Ureter (tissue), 1 donor: ENCODE results near the gene SLC43A2. TPM values are rescaled to one million over a fixed set of nuclear protein-coding genes. Genes with fewer than 3 reads are reported as not detected.
"Not testable (repeated sequence)": the region's sequence is repeated elsewhere in the genome, so short reads cannot be mapped to it uniquely, and the experiment has no call there.

Experiments used
- DNase-seq: peaks from one replicate; pipeline ENCODE4 v3.0.0-alpha.2; 2020; ENCODE audit warnings: low spot score
- total RNA-seq: library from RNA; stranded (reverse); gene quantifications from one replicate; pipeline ENCODE4 v1.2.4, GENCODE V29; 2023
- donor health status: DM: yes; HTN: yes; CAD: no.

SLC43A2 gene
- total RNA-seq, 1 donor from 2014 or later, result 30.9 TPM

DNA sequence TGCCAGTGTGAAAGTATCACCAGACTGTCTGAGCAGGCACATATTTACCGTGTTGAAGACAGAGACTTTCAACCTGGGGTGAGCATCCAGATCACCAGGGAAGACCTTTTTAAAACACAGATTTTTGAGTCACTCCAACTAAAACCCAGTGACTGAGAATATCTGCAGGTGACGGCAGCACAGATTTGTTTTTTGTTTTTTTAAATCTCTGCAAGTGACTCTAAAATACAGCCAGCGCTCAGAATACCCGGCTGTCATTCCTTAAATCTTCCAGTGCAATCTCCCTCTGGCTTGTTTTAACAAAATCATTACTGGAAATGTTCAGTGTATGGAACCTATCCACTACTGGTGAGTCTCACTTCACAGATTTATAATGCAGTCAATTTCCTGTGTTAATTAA, 92.9 kb downstream of the SLC43A2 start:
- DNase-seq, result no peak

DNA sequence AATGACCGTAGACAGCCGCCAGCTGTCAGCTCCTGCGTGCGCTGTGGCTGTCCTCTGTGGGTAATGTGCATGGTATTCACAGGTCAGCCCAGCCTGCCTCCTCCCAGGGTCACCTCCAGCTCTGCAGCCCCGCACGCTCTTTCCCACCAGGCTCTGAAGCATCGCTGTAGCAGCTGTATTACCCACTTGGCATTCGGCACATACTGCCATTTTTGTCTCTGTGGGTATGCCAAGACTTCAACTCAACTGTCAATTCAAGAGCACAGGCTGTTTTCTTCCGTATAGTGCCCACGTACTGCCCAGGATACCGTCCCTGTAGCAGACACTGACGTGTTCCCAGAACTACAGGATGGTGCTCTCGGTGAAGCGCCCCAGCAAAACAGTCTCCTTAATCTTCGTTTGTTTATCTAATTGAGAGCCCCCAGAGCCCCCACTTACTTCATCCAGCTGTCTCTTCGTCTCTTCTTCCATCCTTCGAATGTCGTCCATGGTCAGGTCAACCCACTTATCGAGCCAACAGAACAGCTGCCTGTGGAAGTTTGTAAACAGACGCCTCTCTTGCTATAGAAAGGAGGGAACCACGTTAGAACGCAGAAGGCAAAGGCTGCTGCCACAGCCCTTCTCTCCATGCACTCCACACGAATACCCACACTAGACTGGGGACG, 94.8 kb downstream of the SLC43A2 start:
- no peak for DNase-seq

DNA sequence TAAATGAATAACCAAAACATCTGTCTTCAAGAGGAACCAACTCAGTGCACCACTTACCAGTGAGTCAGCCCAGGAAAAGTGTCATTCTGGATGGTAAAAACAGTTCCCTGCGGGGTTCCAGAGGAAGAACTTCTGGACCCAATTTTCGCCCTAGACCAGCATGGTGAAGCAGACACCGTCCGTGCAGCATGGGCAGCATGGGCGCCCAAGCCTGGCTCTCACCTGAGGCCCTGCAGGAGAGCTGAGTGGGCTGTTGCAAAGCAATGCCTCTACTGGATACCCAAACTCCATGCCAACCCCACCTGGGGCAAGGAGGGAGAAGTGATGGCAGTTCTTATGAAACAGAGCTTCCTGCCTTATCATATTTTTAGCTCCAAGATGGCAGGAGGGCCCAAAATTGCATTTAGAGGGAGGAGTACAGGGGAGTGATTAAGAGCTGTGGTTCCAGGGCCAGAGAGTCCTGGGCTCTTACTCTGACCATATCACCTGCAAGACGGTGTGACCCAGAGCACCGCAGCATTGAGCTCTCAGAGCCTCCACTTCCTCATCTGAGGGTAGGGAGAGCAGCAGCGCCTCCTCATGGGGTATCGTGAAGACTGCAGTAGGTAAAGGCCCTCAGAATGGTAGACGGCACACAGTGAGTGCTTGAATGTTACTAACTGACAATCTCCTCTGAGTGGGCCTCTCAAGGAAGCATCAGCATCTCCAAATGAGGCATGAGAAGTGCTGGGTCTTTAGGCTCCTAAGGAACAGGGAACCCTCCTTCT, 95.6 kb downstream of the SLC43A2 start:
- DNase-seq, result no peak

- DNase-seq, result no peak
Observed at GRCh38 chr17:1529863-1530262, 98.8 kb downstream of the SLC43A2 start.

DNA sequence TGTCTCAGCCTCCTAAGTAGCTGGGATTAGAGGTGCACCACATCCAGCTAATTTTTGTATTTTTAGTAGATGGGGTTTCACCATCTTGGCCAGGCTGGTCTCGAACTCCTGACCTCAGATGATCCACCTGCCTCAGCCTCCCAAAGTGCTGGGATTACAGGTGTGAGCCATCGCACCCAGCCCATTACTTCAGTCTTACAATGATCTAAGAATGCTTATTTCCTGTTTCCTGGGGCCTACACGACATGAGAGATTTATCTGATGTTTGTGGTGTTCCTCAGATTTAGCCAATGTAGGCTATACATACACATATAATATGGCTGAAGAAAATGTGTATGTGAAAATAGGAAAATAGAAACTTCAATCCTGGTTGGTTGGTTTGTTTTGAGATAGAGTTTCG, 101.8 kb downstream of the SLC43A2 start:
- not testable (repeated sequence) for DNase-seq

DNA sequence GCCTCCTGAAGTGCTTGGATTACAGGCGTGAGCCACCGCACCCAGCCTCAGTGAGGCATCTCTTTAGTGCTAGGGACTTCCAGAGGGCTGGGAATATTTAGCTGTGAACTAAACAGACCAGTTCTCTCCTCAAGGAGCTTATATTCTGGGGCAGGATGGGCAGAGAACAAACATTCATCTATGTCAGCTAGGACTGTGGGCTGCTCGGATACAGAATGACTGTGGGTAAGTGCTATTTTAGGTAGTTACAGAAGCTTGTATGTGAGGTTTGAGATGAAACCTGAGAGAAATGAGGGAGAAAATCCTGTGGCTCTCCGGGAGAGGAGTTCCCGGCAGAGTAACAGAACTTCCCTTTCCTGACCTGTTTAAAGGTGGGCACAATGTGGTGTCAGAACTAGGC, 106.0 kb downstream of the SLC43A2 start:
- no peak for DNase-seq

DNA sequence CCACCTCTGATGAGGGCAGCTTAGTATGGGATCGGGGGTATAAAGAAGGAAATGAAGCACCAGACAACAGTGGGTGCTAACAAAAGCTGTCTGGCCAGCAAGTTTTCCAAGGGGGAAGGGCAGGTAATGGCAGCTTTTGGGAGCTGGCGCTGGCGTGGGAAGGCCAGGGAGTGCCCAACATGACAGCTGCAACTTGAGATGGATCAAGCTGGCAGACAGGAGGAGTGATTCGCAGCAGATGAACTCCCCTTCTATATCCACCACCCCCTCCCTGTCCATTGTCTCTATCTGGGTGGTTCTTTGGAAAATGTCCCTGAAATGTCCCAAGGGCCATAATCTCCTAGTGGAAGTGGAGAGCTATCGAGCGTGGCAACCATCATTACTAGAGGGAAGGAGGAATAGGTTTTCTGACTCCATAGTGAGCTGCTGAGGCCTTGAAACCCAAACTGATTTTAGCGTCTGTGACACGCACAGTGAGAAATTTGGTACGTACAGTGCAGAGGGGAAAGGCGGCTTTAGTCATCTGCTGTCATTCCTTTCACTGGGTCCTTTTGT, 107.5 kb downstream of the SLC43A2 start:
- DNase-seq, result no peak

- no peak for DNase-seq
Observed at GRCh38 chr17:1519678-1520077, 109.0 kb downstream of the SLC43A2 start.

Other genes with a start within 250 kb of the SLC43A2 start
- gene YWHAE, start 228.6 kb downstream of the SLC43A2 start, total RNA-seq, result 492 TPM
- gene CRK, start 172.6 kb downstream of the SLC43A2 start, total RNA-seq, result 49.6 TPM
- gene MYO1C, start 136.1 kb downstream of the SLC43A2 start, total RNA-seq, result 243 TPM
- gene INPP5K, start 112.2 kb downstream of the SLC43A2 start, total RNA-seq, result 50.7 TPM
- 85.4 TPM for gene PITPNA, start 66.0 kb downstream of the SLC43A2 start, total RNA-seq
- 16.3 TPM for gene SCARF1, start 16.9 kb upstream of the SLC43A2 start, total RNA-seq
- gene RILP, start 21.0 kb upstream of the SLC43A2 start, total RNA-seq, result 22.5 TPM
- gene PRPF8, start 56.0 kb upstream of the SLC43A2 start, total RNA-seq, result 396 TPM
- 9.2 TPM for gene TLCD2, start 81.5 kb upstream of the SLC43A2 start, total RNA-seq
- 29.5 TPM for gene WDR81, start 95.9 kb upstream of the SLC43A2 start, total RNA-seq
- 7.1 TPM for gene SERPINF2, start 114.0 kb upstream of the SLC43A2 start, total RNA-seq
- gene SERPINF1, start 133.2 kb upstream of the SLC43A2 start, total RNA-seq, result 238 TPM
- 19.0 TPM for gene SMYD4, start 201.1 kb upstream of the SLC43A2 start, total RNA-seq
- gene RPA1, start 201.2 kb upstream of the SLC43A2 start, total RNA-seq, result 82.2 TPM